Stimulated activated memory B cell treated with anti-CD40 and anti-IgM and Interleukin-4, amounts not matched to agents 10 μg/mL and 1 μg/mL and 100 μg/mL, for 72 hours (primary cell): ENCODE data around the gene CREB3L1.
A peak's percentile ranks its signal among the peaks of the same experiment; 100 is the strongest.

Experiments
- ATAC-seq: fragments of 150-1000 bp; cut with Tn5 transposase; 2 replicates; pipeline ENCODE4 v1.10.0; 2021
- H3K27ac Mint-ChIP-seq: one replicate; pipeline ENCODE4 v1.8.0; 2022; ENCODE audit warnings: mild to moderate bottlenecking, mixed read lengths
- H3K27me3 Mint-ChIP-seq: one replicate; pipeline ENCODE4 v1.8.0; 2022; ENCODE audit warnings: mixed read lengths
- H3K36me3 Mint-ChIP-seq: one replicate; pipeline ENCODE4 v1.8.0; 2022; ENCODE audit warnings: mixed read lengths
- H3K4me1 Mint-ChIP-seq: one replicate; pipeline ENCODE4 v1.8.0; 2022; ENCODE audit warnings: mixed read lengths
- H3K4me3 Mint-ChIP-seq: one replicate; pipeline ENCODE4 v1.8.0; 2022; ENCODE audit warnings: mild to moderate bottlenecking, moderate library complexity, mixed read lengths
- H3K9me3 Mint-ChIP-seq: one replicate; pipeline ENCODE4 v1.8.0; 2022; ENCODE audit warnings: mixed read lengths

CREB3L1 gene

DNA sequence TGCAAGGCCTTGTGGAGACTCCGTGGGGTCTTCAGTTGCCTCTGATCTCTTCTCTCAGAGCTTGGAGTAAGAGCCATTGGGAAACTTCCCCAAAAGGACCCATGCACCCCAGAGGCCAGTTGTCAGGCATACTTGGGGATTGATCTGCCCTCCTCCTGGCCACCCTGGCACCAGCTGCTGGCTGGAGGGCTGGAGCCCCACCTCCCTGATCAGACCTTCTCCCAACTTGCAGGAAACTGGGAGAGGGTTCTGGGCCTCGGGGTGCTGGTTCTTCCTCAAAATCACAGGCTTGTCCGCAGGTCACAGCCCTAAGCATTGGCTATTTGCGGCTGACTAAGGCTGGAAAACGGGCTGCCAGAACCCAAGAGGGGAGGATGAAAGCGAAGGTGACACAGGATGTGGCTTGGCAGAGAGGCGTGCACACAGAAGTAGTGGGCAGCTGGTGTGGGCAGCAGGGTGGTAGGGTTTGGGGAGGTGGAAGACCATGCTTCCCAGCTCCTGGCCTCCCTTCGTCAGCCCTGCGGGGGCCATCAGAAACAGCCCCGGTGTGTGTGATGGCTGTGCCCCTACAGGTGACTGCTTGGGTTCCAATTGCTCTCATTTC lies 68.5 kb downstream of the CREB3L1 start:
- no peaks in the 10 kb centered on the region for H3K36me3 Mint-ChIP-seq
- no peaks in the 10 kb centered on the region for H3K9me3 Mint-ChIP-seq
- H3K4me3 Mint-ChIP-seq, result peak overlapping the region; percentile 78
- H3K27ac Mint-ChIP-seq, result peak overlapping the region; percentile 74
- peaks cover 43% of the 10 kb centered on the region for H3K4me1 Mint-ChIP-seq
- no peaks in the 10 kb centered on the region for H3K27me3 Mint-ChIP-seq
- ATAC-seq, result no peak

DNA sequence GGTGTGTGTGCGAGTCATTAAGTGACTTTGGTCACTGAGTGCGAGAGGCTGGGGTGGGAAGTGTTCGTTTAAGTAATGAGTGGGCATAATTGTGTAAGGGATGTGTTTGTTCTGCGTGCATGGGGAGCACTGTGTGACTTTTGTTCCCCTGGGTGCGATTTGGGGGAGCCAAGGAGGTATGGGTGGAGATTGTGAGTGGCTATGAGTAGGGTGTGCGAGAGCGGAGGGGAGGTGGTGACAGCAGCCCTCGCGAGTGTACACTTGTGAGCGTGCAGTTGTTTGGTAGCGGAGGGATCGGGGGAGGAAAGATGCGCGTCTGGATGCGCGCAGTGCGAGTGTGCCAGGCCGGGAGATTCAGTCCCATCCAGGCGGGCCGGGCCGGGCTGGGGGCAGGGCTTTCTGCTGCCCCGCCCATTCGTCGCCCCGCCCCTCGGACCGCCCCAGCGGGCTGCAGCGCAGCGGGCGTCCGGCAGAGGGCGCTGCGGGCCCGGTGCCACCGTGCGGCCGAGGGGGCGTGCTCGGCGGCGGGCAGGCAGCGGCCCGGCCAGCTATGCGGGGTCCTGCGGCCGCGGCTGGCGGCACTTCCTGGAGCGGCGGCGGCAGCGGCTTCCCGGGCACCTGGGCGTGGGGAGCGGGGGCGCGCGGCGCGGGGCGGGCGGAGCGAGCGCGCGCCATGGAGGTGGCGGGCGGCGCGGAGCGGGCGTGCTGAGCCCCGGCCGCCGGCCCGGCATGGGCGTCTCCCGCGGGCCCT lies 69.6 kb downstream of the CREB3L1 start, which contains the start of gene DGKZ:
Gene DGKZ (plus strand): TSS at position 578 of the 751 bp plus-strand sequence. CDS start 197 bp downstream, outside the sequence.
- Mint-ChIP-seq H3K27ac (peak within 1 kb of the TSS; percentile 63), H3K4me3 (peak within 1 kb of the TSS; percentile 78), H3K4me1 (peaks cover 52% of the 10 kb centered on the region), H3K9me3 (no peaks in the 10 kb centered on the region), H3K27me3 (no peaks in the 10 kb centered on the region), H3K36me3 (no peaks in the 10 kb centered on the region)
- ATAC-seq, result peak; percentile 93

DNA sequence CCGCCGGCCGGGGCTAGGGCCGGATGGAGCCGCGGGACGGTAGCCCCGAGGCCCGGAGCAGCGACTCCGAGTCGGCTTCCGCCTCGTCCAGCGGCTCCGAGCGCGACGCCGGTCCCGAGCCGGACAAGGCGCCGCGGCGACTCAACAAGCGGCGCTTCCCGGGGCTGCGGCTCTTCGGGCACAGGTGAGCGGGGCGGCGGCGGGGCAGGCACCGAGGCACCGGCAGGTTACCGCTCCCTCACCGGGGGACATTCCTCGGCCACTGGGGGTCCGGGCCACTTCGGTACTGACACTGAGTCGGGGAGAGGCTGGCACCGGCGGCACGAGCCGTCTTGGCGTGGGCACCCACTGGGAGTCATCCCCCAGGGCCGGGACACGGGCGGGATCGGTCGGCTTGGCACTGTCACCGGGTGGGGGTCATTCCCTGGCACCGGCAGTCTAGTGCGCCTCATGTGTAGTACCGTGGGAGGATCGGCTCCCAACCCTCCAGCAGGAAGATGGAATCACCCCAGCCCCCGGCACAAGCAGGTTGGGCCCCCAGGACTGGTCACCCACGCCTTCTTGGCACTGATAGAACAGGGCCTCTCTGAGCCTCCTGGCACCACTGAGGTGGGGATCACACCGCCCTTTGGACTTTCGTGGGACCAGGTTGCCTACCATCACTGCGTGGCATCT lies 70.3 kb downstream of the CREB3L1 start:
- H3K27ac Mint-ChIP-seq, result peak overlapping the region; percentile 63
- H3K4me3 Mint-ChIP-seq, result peak overlapping the region; percentile 76
- H3K4me1 Mint-ChIP-seq, result peaks cover 58% of the 10 kb centered on the region
- no peaks in the 10 kb centered on the region for H3K9me3 Mint-ChIP-seq
- H3K36me3 Mint-ChIP-seq, result peaks cover 3% of the 10 kb centered on the region
- ATAC-seq, result peak; percentile 3
- H3K27me3 Mint-ChIP-seq, result no peaks in the 10 kb centered on the region

DNA sequence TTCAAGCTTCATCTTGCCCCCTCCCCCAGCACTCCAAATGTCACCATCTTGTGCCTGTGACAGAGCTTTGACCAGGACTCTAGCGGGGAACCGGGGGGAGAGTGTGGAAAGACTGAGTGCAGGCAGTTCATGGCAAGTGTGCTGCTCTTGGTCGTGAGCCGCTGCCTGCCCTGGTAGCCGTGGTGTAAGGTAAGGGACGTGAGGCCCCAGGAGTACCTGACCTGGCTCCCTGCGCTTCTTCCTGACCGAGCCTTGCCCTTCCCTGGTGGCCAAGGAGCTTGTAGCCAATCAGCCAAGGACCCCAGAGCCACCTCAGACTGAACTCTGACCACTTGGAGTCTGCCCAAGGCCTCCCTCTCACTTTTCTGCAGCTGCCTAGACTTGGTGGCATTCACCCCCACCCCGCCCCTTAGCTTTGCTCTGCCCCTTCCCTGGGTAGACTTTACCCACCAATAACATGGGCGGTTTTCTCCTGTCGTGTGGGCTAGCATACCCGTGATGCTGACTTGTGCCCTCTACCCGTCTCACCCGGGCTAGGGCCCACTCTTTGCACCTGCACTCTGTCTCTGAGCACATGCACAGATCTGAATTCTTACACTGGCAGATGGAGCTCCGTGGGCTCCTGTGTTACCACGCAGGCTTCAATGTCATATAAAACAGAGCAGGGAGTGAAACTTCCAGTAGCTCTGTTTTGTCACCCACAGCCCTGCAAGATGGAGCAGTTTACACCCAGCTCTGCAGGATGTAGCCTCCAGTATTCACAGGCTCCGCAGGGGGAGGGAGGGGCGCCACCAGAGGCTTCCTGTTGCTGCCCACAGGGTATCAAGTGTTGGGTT lies 71.3 kb downstream of the CREB3L1 start:
- ATAC-seq, result no peak
- Mint-ChIP-seq H3K4me3 (peak overlapping the region; percentile 76), H3K27me3 (no peaks in the 10 kb centered on the region), H3K9me3 (no peaks in the 10 kb centered on the region), H3K4me1 (peaks cover 68% of the 10 kb centered on the region), H3K27ac (peak overlapping the region; percentile 63), H3K36me3 (peaks cover 8% of the 10 kb centered on the region)

DNA sequence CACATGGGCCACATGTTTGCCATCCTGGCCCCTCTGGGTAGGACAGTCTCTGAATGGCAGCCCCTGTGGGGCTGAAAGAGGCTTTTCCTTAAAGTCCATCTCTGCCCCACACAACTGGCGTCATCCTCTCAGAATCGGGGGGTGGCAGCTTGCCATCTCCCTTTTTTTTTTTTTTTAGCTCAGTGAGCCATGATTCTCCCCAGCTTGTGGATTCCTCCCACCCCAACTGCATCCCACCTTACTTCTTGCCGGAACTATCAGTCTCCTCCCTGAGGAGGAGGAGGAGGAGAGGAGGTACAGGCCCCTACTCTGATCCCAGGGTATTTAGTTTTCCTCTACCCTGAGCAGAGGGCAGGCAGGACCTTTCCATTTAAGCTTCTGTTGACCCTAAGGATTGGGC lies 73.2 kb downstream of the CREB3L1 start:
- Mint-ChIP-seq H3K9me3 (no peaks in the 10 kb centered on the region), H3K4me3 (no peak overlapping the region), H3K36me3 (peaks cover 9% of the 10 kb centered on the region), H3K4me1 (peaks cover 64% of the 10 kb centered on the region), H3K27ac (no peak overlapping the region), H3K27me3 (no peaks in the 10 kb centered on the region)
- ATAC-seq, result no peak

DNA sequence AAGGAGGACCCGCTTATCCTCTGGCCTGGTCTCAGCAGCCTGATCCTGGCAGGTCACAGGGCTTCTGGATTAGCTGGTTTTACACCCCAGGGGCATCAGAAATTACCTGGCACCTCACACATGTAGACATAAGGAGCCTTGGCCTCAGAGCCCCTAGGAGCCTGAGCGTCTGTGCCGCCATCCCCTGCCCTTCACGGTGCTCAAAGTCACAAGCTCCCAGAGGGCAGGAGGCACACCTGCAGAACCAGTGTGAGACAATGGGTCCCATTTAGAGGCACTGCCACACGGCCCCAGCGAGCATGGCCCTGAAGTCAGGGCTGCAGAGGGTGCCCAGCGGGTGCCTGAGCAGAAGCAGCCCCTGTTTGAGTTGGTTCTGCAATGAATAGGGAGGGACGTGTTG lies 73.7 kb downstream of the CREB3L1 start:
- Mint-ChIP-seq H3K36me3 (peaks cover 14% of the 10 kb centered on the region), H3K4me1 (peaks cover 59% of the 10 kb centered on the region), H3K27ac (no peak overlapping the region), H3K9me3 (no peaks in the 10 kb centered on the region), H3K4me3 (no peak overlapping the region), H3K27me3 (no peaks in the 10 kb centered on the region)
- no peak for ATAC-seq

DNA sequence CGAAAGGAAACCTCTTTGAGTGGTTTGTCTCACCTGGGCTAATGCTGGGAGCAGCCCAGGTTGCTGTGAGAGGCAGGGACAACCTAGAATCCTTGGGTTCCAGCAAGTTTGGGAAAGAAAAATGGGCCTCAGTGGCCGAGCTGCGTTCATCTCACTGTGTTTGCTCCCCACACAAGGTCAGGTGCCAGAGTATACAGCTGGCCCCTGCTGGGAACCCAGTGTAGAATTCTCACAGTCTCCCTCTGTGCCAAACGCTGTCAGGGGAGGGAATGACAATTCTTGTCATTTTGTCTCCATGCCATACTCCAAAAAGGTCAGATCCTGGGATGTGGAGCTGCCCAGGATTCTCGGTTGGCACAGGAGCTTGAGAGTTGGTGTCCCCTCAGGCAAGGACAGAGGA lies 74.1 kb downstream of the CREB3L1 start:
- ATAC-seq, result no peak
- Mint-ChIP-seq H3K27ac (no peak overlapping the region), H3K27me3 (no peaks in the 10 kb centered on the region), H3K36me3 (peaks cover 16% of the 10 kb centered on the region), H3K9me3 (no peaks in the 10 kb centered on the region), H3K4me1 (peaks cover 55% of the 10 kb centered on the region), H3K4me3 (no peak overlapping the region)

DNA sequence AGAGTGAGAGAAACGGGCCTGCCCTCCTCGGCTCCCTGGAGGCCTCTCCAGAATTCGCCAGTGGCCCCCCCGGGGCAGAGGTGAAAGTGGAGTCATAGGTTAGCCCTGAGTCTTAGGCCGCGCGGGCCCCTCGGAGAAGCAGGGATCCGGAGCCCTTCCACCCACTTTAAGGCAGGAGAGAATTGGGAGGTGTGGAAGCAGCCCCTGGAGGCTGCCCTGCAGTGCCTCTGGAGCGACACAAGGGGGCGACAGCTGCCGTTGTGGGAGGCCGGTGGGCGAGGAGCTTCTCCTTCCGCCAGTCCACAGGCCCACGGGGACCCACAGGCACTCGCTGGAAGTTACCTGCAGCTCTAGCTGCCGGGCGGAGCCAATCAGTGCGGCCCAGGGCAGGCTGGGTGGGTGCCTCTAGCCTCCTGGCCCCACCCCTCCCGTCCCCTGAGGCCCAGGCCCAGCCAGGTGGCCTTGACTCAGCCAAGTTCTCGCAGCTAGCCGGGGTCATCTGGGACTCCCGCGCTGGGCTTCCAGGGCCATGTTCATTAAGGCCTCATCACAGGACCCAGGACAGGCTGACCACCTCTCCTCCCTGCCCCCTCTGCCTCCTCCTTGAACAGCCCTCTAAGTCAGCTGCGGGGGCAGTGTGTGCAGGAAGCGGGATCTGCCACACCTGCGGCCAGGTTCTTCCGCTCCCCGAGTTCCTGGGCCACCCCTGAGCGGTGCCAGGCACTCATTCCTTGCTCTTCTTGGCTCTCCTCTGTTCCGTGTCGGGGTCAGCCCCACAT lies 74.8 kb downstream of the CREB3L1 start:
- Mint-ChIP-seq H3K4me3 (no peak overlapping the region), H3K9me3 (no peaks in the 10 kb centered on the region), H3K4me1 (peaks cover 50% of the 10 kb centered on the region), H3K27me3 (no peaks in the 10 kb centered on the region), H3K27ac (no peak overlapping the region), H3K36me3 (peaks cover 16% of the 10 kb centered on the region)
- ATAC-seq, result no peak

DNA sequence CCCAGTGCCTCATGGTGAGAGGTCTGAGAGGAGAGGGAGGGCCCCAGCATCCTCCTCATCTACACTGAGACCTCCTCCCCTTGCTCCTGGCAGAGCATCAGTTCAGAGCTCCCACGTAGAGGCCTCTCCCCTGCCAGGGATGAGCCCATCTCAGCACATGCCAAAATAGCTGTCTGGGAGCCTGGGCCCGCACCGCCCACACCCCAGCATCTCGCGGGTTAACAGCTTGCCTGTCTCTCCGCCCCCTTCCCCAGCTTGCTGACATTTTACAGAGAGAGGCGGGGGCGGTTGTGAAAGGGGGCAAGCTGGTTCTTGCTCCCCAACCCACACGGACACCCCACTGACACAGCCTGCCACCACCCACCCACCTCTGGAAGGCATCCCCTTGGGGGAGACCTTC lies 76.2 kb downstream of the CREB3L1 start:
- H3K27me3 Mint-ChIP-seq, result no peaks in the 10 kb centered on the region
- H3K36me3 Mint-ChIP-seq, result peaks cover 20% of the 10 kb centered on the region
- peaks cover 48% of the 10 kb centered on the region for H3K4me1 Mint-ChIP-seq
- H3K4me3 Mint-ChIP-seq, result no peak overlapping the region
- ATAC-seq, result peak; percentile 37
- H3K27ac Mint-ChIP-seq, result peak overlapping the region; percentile 9
- H3K9me3 Mint-ChIP-seq, result no peaks in the 10 kb centered on the region

DNA sequence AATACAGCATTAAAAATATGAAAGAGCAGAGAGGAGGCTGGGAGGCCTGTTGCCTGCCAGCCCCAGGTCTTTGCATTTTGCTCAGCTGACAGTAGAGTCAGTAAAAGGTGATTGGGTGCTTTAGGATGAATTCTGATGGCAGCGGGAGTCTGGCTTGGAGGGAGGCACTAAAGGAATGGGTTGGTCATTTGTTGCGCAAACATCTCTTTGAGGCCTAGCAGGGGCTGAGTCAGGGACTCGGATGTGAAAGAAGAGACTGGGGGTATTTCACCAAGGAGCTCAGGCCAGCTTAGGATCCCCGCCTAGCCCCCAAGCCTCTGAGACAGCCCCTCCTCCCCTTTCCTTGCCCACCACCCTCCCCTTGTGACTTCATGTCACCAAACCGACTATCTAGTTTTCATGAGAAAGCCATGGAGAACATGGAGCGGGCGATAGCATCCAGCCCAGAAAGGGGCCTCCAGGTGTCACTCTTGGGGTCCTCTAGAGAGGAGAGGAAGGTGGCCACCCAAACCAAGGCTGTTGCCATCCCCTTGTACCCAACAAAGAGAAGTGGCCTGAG lies 79.5 kb downstream of the CREB3L1 start:
- no peak for ATAC-seq
- H3K4me3 Mint-ChIP-seq, result no peak overlapping the region
- H3K27ac Mint-ChIP-seq, result no peak overlapping the region
- peaks cover 48% of the 10 kb centered on the region for H3K4me1 Mint-ChIP-seq
- H3K36me3 Mint-ChIP-seq, result peaks cover 20% of the 10 kb centered on the region
- no peaks in the 10 kb centered on the region for H3K27me3 Mint-ChIP-seq
- no peaks in the 10 kb centered on the region for H3K9me3 Mint-ChIP-seq

DNA sequence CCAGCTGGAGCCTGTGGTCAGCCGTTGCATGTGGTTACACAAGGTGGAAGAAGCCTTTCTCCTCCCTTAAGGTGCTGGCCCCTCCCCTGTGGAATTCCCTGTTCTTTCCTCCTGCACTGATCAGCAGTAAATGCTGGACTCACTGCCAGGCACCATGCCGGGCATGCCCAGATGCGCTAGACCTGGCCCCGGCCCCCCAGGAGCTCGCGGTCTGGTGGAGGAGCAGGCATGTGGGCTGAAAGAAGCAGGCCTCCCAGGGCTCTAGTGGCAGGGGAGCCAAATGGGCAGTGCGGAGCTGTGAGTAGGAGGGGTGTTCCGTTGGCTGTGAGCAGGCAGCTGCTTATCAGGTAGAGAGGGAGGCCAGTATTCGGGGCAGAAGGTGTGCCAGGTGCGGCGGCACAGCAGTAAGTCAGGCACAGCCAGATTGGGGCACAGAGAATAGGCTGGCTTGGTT lies 80.0 kb downstream of the CREB3L1 start:
- H3K4me1 Mint-ChIP-seq, result peaks cover 46% of the 10 kb centered on the region

DNA sequence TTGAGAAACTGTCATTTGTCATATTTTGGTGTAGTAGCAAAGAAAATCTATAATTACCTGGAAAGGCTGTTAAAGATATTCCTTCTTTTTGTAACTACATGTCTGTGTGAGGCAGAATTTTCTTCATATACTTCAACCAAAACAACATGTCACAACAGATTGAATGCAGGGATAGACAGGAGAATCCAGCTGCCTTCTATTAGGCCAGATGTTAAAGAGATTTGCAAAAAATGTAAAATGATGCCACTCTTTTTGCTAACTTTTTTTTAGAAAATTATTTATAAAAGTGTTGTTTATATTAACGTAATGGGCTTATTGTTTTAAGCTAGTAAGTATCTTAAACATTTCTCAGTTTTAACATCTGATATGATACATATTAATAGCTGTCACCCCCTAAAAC lies 82.5 kb downstream of the CREB3L1 start:
- peaks cover 32% of the 10 kb centered on the region for H3K4me1 Mint-ChIP-seq
- no peak overlapping the region for H3K4me3 Mint-ChIP-seq
- H3K27me3 Mint-ChIP-seq, result no peaks in the 10 kb centered on the region
- H3K36me3 Mint-ChIP-seq, result peaks cover 17% of the 10 kb centered on the region
- no peak for ATAC-seq
- H3K9me3 Mint-ChIP-seq, result no peaks in the 10 kb centered on the region
- H3K27ac Mint-ChIP-seq, result no peak overlapping the region

More for the DNA sequence above, 80.0 kb downstream of the CREB3L1 start:
- Mint-ChIP-seq H3K9me3 (no peaks in the 10 kb centered on the region), H3K36me3 (peaks cover 20% of the 10 kb centered on the region), H3K4me3 (no peak overlapping the region), H3K27me3 (no peaks in the 10 kb centered on the region), H3K27ac (no peak overlapping the region)
- ATAC-seq, result no peak

DNA sequence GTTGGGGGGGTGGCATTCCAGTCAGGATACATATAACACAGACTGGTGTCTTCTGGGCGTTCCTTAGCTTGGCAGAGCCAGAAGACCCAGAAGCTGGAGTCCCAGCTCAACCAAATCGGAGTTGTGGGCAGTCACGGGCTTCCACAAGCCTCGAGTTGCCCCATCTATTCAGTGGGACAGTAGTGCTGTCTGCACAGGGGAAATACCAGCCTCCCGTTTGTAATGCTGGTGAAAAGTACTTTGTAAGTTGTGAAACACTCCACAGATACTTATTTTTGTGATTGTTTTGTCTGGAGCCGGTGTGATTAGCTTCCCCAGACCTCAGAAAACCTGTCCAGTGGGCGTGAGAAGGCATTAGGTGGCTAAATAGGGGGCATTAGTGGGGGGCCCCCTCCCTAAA lies 83.4 kb downstream of the CREB3L1 start:
- Mint-ChIP-seq H3K9me3 (no peaks in the 10 kb centered on the region), H3K4me3 (peak overlapping the region; percentile 72), H3K36me3 (peaks cover 15% of the 10 kb centered on the region), H3K27me3 (no peaks in the 10 kb centered on the region), H3K27ac (peak overlapping the region; percentile 80), H3K4me1 (peaks cover 32% of the 10 kb centered on the region)
- ATAC-seq, result peak; percentile 35
